Activated T-cell treated with anti-CD3 and anti-CD28 coated beads for 4 hours (primary cell): ENCODE data around the gene DNAJA2.
"Not testable (repeated sequence)": the region's sequence is repeated elsewhere in the genome, so short reads cannot be mapped to it uniquely, and the experiment has no call there.

Source experiments
- DNase-seq: peaks from one replicate; pipeline ENCODE4 v3.0.0-alpha.2; 2020

The DNAJA2 gene

GRCh38 chr16:46973207-46973995 is at the start of gene DNAJA2:
Gene DNAJA2 (minus strand): TSS chr16:46973674. CDS start chr16:46973572, 102 bp downstream.
- DNase-seq, result peak; percentile 89

- no peak for DNase-seq
These were observed 46.1 kb upstream of the DNAJA2 start for GRCh38 chr16:47019568-47019967.

GRCh38 chr16:47018223-47018891 is 44.9 kb upstream of the DNAJA2 start:
- no peak for DNase-seq

GRCh38 chr16:47017636-47018035 is 44.2 kb upstream of the DNAJA2 start:
- DNase-seq, result no peak

- DNase-seq, result no peak
These were observed 43.2 kb upstream of the DNAJA2 start for GRCh38 chr16:47016700-47017133.

DNA sequence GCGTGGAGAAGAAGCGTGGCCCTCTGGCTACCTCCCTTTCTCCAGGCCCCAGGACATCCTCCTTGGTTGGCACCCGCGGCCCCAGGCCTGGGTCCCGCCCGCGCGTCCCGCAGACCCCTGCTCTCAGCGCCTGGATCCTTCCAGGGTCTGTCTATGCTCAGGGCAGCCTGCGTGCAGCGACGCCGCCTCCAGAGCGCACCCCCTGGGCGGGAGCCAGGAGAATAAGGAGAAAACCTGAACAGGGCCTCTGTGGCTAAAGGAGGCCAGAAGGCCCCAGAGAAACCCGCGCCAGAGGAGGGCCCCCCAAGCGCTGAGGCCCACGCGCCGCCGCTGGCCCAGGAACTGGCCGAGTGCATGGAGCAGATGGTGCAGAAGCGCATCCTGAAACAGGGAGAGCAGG is 40.4 kb upstream of the DNAJA2 start:
- no peak for DNase-seq

DNA sequence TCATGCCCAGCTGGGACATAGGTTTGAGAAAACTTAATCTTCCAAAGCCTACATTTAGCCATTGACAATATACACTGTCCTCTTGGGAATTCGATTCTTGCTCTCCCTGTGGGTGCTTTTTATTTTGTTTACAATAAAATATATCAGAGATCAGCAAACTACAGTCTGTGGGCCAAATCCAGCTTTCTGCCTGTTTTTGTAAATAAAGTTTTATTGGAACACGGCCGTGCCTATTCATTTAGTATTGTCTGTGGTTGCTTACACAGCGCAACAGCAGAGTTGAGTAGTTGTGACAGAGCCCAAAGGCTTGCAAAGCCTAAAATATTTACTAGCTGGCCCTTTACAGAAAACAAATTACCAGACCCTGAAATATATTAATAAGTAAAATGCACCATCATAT is 39.7 kb upstream of the DNAJA2 start:
- no peak for DNase-seq

GRCh38 chr16:47010812-47011211 is 37.3 kb upstream of the DNAJA2 start:
- DNase-seq, result not testable (repeated sequence)

- no peak for DNase-seq
These were observed 35.1 kb upstream of the DNAJA2 start for GRCh38 chr16:47008612-47009011.

GRCh38 chr16:47008174-47008573 is 34.7 kb upstream of the DNAJA2 start:
- no peak for DNase-seq

- DNase-seq, result no peak
These were observed 31.2 kb upstream of the DNAJA2 start for GRCh38 chr16:47004652-47005051.

- not testable (repeated sequence) for DNase-seq
These were observed 26.6 kb upstream of the DNAJA2 start for GRCh38 chr16:47000066-47000465.

GRCh38 chr16:46997844-46998243 is 24.4 kb upstream of the DNAJA2 start:
- DNase-seq, result no peak

GRCh38 chr16:46996952-46997458 is 23.5 kb upstream of the DNAJA2 start:
- no peak for DNase-seq

GRCh38 chr16:46996391-46996790 is 22.9 kb upstream of the DNAJA2 start:
- DNase-seq, result no peak

DNA sequence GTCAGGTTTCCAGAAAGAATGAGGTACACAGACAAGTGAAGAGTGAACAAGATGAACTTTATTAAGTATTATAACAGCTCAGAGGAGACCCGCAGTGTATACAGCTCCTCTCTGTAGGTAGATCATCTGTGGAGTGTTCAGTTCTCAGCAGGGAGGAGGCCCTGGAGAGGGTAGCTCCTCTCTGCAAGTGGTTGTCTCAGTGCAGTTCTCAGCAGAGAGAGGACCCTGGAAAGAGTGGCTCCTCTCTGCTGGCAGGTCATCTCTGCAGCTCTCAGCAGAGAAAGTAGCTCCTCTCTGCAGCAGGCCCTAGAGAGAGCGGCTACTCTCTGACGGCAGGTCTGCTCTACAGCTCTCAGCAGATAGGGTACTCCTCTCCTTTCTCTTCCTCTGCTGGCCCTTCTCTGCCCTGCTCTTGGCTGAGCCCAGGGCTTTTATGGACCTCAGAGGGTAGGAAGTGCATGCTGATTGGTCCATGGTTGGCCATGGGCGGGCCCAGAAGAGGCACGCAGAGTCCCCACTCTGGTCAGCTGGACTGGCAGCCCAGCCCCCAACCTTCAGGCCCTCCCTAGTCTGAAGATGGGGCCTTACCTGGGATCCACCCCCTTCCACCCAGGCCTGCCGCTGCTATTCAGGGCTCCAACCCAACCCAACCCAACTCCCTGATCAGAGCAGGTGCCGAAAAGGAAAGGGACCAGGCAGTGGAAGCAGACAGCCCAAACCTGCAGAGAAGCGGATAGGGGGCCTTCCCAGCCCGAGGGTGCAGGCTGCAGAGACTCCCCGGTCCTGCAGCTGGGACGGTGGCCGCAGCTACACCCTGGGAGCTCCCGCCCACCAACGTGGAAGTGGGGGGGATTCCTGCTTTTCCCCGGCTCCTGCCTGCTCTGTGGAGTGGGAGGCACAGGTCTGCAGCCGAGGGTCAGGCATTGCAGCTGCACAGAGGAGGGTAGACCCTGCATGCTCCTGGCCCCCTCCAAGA is 18.5 kb upstream of the DNAJA2 start:
- DNase-seq, result no peak

- no peak for DNase-seq
These were observed 13.4 kb upstream of the DNAJA2 start for GRCh38 chr16:46986896-46987295.

DNA sequence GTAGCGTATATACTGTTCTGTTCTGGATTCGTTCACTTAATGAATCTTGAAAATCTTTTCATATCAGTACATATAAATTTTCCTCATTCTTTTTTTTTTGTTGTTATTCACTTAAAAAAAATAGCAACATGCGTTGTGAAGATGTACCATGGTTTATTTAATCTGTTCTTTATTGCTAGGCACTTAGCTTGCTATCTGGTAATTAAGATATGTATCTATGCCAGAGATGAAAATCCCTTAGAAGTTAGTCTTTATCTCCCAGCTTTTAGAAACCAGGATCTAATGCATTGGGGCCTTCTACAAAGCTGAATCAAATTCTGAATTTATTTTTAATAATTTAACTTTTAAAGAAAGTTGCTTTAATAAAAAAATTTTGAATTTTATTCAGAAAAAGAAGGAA is 13.0 kb upstream of the DNAJA2 start:
- no peak for DNase-seq

- DNase-seq, result no peak
These were observed 8.9 kb upstream of the DNAJA2 start for GRCh38 chr16:46982335-46982734.

DNA sequence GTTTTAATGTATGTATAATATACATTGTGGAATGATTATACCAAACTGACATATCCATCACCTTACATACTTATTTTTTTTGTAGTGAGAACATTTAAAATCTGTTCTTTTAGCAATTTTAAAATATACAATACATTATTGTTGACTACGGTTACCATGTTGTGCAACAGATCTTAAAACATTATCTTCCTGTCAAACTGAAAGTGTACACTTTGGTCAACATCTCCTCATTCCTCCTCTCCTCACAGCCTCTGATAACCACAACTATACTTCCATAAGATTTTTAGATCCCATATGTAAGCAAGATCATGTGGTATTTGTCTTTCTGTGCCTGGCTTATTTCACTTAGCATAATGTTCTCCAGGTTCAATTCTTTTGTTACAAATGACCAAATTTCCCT is 7.5 kb upstream of the DNAJA2 start:
- no peak for DNase-seq

DNA sequence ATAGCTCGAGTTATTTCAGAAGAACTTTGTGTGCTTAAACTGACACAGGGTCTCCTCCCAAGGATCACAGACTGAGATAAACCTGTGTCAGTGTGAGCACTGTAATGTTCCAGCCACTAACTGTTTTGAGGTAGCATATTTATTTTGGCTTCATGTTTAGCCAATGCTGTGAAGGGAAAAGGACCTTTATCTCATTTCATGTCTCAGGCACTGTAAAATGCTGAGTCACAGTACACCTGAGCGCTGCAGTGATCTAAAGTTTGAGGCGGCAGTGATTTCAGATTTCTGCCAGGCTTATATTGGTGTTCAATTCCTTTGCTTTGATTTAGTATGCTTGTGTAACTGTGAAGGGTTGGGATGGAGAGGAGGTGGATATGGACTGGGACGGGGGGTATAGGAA is 3.1 kb upstream of the DNAJA2 start:
- no peak for DNase-seq

DNA sequence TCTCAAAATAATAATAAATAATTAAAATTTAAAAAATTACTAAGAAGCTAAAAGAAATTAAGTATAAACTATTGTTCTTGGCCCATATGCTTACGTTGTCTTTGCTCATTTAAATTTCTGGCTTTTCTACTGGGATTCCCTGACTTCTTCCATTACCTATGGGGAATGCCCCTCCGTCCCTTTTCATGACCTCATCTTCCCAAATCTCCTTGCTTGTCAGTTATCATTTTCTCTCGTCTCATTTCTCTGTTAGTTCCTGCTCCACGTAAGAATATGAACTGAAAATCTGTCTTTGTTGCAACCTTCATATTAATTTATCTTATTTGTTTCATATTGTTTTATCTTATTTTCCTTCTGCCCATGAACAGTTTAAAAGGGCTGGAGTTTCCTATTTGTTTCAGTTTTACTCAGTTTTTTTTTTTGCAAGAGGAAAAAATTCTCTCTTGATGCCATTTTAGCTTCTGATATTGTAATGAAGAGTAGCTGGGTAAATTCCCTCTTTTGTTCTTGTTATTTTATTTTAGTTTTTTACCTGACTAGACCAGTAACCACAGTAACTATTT is 2.5 kb upstream of the DNAJA2 start:
- DNase-seq, result no peak

- DNase-seq, result no peak
These were observed 1.7 kb upstream of the DNAJA2 start for GRCh38 chr16:46975165-46975564.
